Activated CD8-positive, alpha-beta T cell treated with anti-CD3 and anti-CD28 coated beads for 36 hours (primary cell): ENCODE data around the gene SRP14. TPM values are rescaled to one million over a fixed set of nuclear protein-coding genes. Genes with fewer than 3 reads are reported as not detected.

Source experiments
- ATAC-seq: fragments of 200-7000 bp; cut with Tn5 transposase; one replicate; pipeline ENCODE4 v1.10.0; 2021; ENCODE audit warnings: mild to moderate bottlenecking, moderate library complexity
- CTCF ChIA-PET: fragments of 350-600 bp; sonication (Branson Sonifier 250); formaldehyde crosslinking; loops from one replicate; lab custom pipeline; 2021; ENCODE audit warnings: antibody characterized with exemption; lab: Charles Lee
- POLR2A ChIA-PET: fragments of 350-600 bp; sonication (Branson Sonifier 250); formaldehyde crosslinking; loops from one replicate; lab custom pipeline; 2021; ENCODE audit warnings: antibody characterized with exemption; lab: Charles Lee
- DNase-seq: peaks from one replicate; pipeline ENCODE4 v3.0.0-alpha.2; 2020
- H3K27ac Mint-ChIP-seq: one replicate; pipeline ENCODE4 v1.8.0; 2021; ENCODE audit warnings: mild to moderate bottlenecking, mixed read lengths
- H3K27me3 Mint-ChIP-seq: one replicate; pipeline ENCODE4 v1.8.0; 2021; ENCODE audit warnings: mixed read lengths
- H3K36me3 Mint-ChIP-seq: one replicate; pipeline ENCODE4 v1.8.0; 2021; ENCODE audit warnings: low read depth, mixed read lengths
- H3K4me1 Mint-ChIP-seq: one replicate; pipeline ENCODE4 v1.8.0; 2021; ENCODE audit warnings: low read depth, mixed read lengths
- H3K4me3 Mint-ChIP-seq: one replicate; pipeline ENCODE4 v1.8.0; 2021; ENCODE audit warnings: mild to moderate bottlenecking, moderate library complexity, mixed read lengths
- H3K9me3 Mint-ChIP-seq: one replicate; pipeline ENCODE4 v1.8.0; 2021; ENCODE audit warnings: mixed read lengths
- CTCF ChIP-seq: fragments of 200-600 bp; IDR thresholded peaks from one replicate; pipeline ENCODE4 v1.8.0; 2022; ENCODE audit warnings: antibody characterized with exemption, mild to moderate bottlenecking
- intact Hi-C: fragments of 100-400 bp; cut with micrococcal nuclease; formaldehyde crosslinking; loops from one replicate; pipeline ENCODE4 v1.10.0; 2022
- total RNA-seq, 2 experiments: library from RNA; stranded (reverse); gene quantifications; one replicate each; pipeline ENCODE4 v1.2.3, GENCODE V29; 2021

The SRP14 gene
- total RNA-seq, 2 experiments from 2014 or later: 147 to 152 TPM

- TF ChIP-seq CTCF: no peak
- peaks cover 35% of the 10 kb centered on the region for H3K36me3 Mint-ChIP-seq
- H3K27ac Mint-ChIP-seq: no peak overlapping the region
- ATAC-seq: no peak
- intact Hi-C loops: loop anchor here (10.0 kb wide), 1 partner anchor 246 kb away; the partner anchor contains the start of gene FSIP1
- ChIA-PET POLR2A (no interaction called here), CTCF (interaction anchor here (3.3 kb wide), 1 partner anchor 243 kb away, joined by 11 read pairs; no protein-coding TSS in a partner anchor)
- no peak overlapping the region for H3K4me3 Mint-ChIP-seq
- peaks cover 11% of the 10 kb centered on the region for H3K4me1 Mint-ChIP-seq
- H3K27me3 Mint-ChIP-seq: no peaks in the 10 kb centered on the region
- no peak for DNase-seq
- no peaks in the 10 kb centered on the region for H3K9me3 Mint-ChIP-seq
These were observed 7.7 kb downstream of the SRP14 start for GRCh38 chr15:40031300-40031699.

DNA sequence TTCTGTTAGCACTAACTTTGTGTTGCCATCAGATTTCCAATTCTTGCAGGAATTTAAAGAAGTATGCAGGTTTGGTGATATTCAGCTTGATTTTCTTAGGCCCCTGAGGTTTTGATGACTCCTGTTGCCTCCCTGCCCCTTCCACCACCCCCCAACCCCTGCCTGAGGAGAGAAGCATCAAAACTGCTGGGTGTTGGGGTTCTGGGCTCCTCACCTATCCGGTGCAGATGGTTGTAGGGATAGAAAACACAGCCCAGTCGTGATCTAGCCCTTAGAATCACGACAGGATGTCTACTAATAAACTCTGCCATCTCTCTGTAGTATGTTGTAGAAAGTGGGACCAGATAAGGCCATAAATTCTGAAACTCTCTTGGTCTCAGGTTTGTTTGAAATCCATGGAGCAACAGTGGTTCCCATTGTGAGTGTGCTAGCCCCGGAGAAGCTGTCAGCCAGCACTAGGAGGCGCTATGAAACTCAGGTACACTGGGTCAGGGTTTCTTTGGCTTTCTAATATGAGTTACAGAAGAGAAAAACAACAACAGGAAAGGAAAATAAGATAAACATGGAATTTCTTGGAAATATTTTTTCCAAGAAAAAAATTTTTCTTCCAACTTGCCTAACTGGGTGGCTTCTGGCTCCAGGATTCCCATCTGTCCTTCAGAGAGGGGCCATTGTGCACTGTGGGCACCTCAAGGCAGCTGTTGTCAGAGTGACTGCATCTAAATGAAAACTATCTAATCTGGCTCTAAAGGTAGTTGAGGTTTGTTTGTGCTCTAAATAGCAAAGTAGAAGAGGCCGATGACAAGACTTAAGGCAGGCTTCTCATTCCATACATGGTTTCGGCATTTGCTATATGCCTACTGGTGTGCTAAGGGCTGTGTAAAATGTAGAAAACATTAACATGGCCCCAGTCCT, 8.7 kb downstream of the SRP14 start:
- no peaks in the 10 kb centered on the region for H3K9me3 Mint-ChIP-seq
- TF ChIP-seq CTCF: peak; percentile 60
- no peak overlapping the region for H3K27ac Mint-ChIP-seq
- no peak overlapping the region for H3K4me3 Mint-ChIP-seq
- ATAC-seq (peak; percentile 51), DNase-seq (peak; percentile 49)
- intact Hi-C loops: loop anchor here (10.0 kb wide), 1 partner anchor 245 kb away; the partner anchor contains the start of gene FSIP1
- H3K27me3 Mint-ChIP-seq: no peaks in the 10 kb centered on the region
- peaks cover 5% of the 10 kb centered on the region for H3K4me1 Mint-ChIP-seq
- ChIA-PET CTCF (interaction anchor here (1.3 to 3.3 kb wide), 2 partner anchors 154 to 244 kb away, joined by 4 to 11 read pairs; no protein-coding TSS in a partner anchor), POLR2A (interaction anchor here (0.6 to 1.2 kb wide), 2 partner anchors 76 to 293 kb away, joined by 3 read pairs; no protein-coding TSS in a partner anchor)
- H3K36me3 Mint-ChIP-seq: peaks cover 29% of the 10 kb centered on the region

GRCh38 chr15:40028853-40029252, 10.1 kb downstream of the SRP14 start:
- POLR2A ChIA-PET: no interaction called here
- CTCF ChIA-PET: interaction anchor here (0.8 to 1.6 kb wide), 2 partner anchors 10 to 246 kb away, joined by 3 read pairs; no protein-coding TSS in a partner anchor
- intact Hi-C loops: no loop called here
- Mint-ChIP-seq H3K36me3 (peaks cover 20% of the 10 kb centered on the region), H3K27me3 (no peaks in the 10 kb centered on the region), H3K27ac (no peak overlapping the region), H3K4me3 (no peak overlapping the region), H3K9me3 (no peaks in the 10 kb centered on the region), H3K4me1 (no peaks in the 10 kb centered on the region)
- no peak for TF ChIP-seq CTCF
- ATAC-seq: no peak
- DNase-seq: no peak

GRCh38 chr15:40028193-40028592, 10.8 kb downstream of the SRP14 start:
- no peak for TF ChIP-seq CTCF
- Mint-ChIP-seq H3K9me3 (no peaks in the 10 kb centered on the region), H3K4me3 (no peak overlapping the region), H3K27me3 (no peaks in the 10 kb centered on the region), H3K27ac (no peak overlapping the region), H3K4me1 (no peaks in the 10 kb centered on the region), H3K36me3 (peaks cover 24% of the 10 kb centered on the region)
- POLR2A ChIA-PET: interaction anchor here (0.7 kb wide), 1 partner anchor 71 kb away, joined by 3 read pairs; no protein-coding TSS in a partner anchor
- intact Hi-C loops: no loop called here
- no peak for ATAC-seq
- CTCF ChIA-PET: interaction anchor here (0.6 to 1.6 kb wide), 2 partner anchors 9 to 246 kb away, joined by 3 read pairs; no protein-coding TSS in a partner anchor
- no peak for DNase-seq
